ENCODE results near the gene ZNF217.

DNA sequence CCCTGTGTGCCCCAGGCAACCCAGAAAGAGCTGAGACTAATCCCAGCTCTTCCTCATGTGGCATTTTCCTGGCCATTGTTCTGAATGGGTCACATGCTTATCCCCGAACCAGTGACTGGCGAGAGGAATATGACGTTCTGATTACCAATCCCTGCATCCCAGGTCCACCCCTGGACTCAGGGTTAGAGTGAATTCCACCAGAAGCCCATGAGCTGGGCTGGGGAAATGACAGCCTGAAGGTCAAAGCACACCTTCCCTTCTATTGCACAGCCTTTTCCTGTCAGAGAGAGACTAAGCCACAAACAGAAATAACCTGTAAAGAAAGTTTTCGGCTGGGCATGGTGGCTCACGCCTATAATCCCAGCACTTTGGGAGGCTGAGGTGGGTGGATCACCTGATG is 70.9 kb downstream of the ZNF217 start:
- TF ChIP-seq CEBPB (IDR thresholded peaks at IDR 0.05): no peak
- no peak for TF ChIP-seq CREB1 (IDR thresholded peaks at IDR 0.05; ENCODE audit: low read depth)
- TF ChIP-seq, protein P1, sequence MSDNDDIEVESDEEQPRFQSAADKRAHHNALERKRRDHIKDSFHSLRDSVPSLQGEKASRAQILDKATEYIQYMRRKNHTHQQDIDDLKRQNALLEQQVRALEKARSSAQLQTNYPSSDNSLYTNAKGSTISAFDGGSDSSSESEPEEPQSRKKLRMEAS (IDR thresholded peaks at IDR 0.05): no peak
- no peak for TF ChIP-seq TAF1 (IDR thresholded peaks at IDR 0.05; ENCODE audit: low read depth)

All from Ishikawa (cell line).